Loucy (cell line): ENCODE measurements around the gene CACNA1D.

Experiments used
- EZH2phosphoT487 ChIP-seq: fragments of 200-600 bp; IDR thresholded peaks from 2 replicates; pipeline ENCODE4 v1.6.1; 2018; ENCODE audit warnings: antibody characterized with exemption, mild to moderate bottlenecking, moderate library complexity, borderline replicate concordance
- TF ChIP-seq, protein P1 (sequence below): fragments of 200-600 bp; sonication (generic); conservative IDR thresholded peaks from 2 replicates; pipeline ENCODE4 v1.5.1; 2014; ENCODE audit warnings: mild to moderate bottlenecking, antibody characterized with exemption, low read length

DNA sequence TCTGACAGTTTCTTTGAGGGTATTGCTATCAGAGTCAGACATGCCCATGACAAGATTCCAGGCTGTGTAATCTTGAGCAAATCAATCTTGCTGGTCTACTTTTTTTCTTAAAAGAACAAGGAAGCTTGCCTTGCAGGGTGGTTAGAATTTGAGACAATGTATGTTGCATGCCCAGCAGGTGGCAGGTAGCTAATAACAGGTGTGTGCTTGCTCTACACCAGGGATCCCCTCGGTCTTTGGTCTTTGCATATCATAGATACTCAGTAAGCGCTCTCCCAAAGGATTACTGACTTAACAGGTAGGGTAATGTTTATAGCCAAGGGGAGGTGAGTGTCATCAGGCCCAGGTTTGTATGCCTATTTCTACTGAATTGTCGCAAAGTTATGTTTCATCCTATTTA, 37.3 kb downstream of the CACNA1D start:
- TF ChIP-seq, protein P1, sequence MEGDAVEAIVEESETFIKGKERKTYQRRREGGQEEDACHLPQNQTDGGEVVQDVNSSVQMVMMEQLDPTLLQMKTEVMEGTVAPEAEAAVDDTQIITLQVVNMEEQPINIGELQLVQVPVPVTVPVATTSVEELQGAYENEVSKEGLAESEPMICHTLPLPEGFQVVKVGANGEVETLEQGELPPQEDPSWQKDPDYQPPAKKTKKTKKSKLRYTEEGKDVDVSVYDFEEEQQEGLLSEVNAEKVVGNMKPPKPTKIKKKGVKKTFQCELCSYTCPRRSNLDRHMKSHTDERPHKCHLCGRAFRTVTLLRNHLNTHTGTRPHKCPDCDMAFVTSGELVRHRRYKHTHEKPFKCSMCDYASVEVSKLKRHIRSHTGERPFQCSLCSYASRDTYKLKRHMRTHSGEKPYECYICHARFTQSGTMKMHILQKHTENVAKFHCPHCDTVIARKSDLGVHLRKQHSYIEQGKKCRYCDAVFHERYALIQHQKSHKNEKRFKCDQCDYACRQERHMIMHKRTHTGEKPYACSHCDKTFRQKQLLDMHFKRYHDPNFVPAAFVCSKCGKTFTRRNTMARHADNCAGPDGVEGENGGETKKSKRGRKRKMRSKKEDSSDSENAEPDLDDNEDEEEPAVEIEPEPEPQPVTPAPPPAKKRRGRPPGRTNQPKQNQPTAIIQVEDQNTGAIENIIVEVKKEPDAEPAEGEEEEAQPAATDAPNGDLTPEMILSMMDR, result 0 out of 2 replicates have a peak, but pooled peaks have one; percentile 9
- no peak for TF ChIP-seq EZH2phosphoT487
